GM12801 (cell line): ENCODE measurements around the gene MYL4.

ENCODE experiments used
- TF ChIP-seq, protein P1 (sequence below): IDR thresholded peaks from one replicate; pipeline ENCODE4 v1.5.1; 2011; ENCODE audit warnings: control low read depth; ENCODE audit not compliant: insufficient read length; ENCODE audit errors: extremely low read depth

Gene MYL4

DNA sequence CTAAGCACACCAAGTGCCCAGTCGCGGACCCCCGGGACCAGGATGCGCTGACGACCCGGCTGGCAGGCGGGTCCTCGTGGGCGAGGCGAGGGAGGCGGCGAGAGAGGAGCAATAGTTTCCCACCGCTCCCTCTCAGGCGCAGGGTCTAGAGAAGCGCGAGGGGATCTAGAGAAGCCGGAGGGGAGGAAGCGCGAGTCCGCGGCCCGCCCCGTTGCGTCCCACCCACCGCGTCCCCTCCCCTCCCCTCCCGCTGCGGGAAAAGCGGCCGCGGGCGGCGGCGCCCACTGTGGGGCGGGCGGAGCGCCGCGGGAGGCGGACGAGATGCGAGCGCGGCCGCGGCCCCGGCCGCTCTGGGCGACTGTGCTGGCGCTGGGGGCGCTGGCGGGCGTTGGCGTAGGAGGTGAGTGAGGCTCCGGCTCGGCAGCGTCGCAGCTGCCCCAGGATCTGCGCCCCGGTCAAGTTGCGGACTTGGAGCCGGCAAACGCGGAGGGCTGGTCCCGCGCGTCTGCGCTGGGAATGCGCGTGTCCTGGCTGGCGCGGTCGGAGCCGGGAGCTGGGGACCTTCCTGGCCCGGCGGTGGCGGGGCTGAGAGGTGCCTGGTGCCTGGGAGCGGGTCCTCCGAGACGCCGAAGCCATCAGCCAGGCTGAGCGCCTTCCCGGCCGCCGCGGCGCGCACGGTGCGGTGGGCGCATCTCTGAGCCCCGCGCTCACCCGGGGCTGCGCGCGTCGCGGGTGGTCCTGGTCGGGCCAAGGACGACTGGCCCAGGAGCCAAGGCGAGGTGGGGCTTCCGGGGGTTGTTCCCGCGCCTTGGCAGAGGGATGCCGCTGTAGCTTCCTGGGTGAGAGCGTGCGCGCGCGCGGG, 44.6 kb downstream of the MYL4 start, which contains the start of gene ITGB3:
Gene ITGB3 (plus strand): TSS at position 287 of the 862 bp plus-strand sequence. CDS start 35 bp downstream, at position 322.
- TF ChIP-seq, protein P1, sequence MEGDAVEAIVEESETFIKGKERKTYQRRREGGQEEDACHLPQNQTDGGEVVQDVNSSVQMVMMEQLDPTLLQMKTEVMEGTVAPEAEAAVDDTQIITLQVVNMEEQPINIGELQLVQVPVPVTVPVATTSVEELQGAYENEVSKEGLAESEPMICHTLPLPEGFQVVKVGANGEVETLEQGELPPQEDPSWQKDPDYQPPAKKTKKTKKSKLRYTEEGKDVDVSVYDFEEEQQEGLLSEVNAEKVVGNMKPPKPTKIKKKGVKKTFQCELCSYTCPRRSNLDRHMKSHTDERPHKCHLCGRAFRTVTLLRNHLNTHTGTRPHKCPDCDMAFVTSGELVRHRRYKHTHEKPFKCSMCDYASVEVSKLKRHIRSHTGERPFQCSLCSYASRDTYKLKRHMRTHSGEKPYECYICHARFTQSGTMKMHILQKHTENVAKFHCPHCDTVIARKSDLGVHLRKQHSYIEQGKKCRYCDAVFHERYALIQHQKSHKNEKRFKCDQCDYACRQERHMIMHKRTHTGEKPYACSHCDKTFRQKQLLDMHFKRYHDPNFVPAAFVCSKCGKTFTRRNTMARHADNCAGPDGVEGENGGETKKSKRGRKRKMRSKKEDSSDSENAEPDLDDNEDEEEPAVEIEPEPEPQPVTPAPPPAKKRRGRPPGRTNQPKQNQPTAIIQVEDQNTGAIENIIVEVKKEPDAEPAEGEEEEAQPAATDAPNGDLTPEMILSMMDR, result no peak

DNA sequence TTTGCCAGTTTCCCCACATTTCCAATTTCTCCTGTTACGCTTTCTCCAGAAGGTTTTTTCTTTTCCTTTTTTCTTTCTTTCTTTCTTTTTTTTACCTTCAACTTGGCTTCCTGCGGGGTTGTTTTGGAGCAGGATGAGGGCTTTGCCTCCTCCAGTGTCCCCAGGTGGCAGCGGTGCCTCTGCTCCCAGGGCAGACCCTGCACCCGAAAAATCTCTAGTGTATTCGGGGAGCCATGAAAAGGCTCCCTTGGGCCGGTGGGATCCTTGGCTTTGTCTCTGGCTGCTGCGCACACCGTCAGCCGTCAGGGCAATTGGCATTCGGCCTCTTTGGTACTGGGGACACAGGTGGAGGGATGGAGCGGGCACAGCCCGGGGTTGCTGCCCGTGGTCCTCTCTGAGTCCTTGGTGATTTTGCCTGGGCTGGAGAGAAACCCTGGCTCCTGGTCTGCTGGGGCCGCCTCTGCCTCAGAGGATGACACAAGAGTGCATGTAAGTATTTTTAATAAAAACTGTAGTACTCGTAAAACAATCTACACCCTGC, 45.3 kb downstream of the MYL4 start:
- TF ChIP-seq, protein P1, result no peak

DNA sequence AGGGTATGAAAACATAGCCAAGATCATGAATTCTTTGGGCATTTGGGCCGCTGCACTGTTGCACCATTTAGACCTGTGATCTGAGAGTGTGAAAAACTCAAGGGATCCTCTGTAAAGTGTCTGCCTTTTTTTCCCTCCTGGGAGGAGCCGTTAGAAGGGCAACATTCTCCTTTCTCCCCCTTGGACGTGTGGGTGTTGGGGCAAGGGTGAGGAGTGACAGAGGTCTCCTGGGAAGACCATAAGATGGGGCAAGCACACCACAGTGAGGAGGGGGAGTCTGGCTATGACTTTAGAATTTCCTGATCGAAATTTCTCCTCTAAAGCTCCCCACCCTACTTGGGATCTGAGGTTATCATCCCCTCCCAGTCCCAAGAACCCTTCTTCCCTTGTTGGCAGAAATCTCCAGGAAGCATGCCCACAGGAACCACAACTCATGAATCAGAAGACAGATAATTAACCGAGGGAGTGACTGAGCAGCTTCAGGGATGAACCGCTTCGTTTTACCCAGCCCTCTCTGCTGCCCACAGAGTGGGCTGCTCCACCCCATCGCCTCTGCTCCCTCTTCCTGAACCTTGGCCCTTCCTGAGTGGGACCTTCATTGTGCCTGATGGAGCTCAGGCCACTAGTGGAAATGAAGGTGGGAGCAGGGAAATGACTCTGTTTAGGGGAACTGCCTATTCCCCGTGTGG, 48.6 kb downstream of the MYL4 start:
- TF ChIP-seq, protein P1, result no peak

DNA sequence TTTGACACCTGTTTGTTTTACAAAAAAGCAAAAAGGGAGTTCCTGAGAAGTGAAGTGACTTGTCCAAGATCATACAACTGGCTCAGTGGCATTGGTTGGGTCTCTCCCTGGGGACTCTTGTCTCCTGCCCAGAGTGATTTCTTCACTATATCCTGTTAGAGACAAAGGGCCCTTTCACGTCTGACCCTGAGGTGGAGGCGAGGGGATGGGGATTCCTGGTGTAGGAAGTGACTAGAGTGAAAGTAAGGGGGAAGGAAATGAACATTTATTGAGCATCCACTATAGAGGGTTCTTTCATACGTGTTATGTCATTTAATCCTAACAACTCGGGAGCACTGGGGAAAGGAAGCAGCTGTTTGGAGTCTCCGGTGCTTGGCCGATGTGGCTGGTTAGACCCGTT, 53.4 kb downstream of the MYL4 start:
- TF ChIP-seq, protein P1, result no peak

DNA sequence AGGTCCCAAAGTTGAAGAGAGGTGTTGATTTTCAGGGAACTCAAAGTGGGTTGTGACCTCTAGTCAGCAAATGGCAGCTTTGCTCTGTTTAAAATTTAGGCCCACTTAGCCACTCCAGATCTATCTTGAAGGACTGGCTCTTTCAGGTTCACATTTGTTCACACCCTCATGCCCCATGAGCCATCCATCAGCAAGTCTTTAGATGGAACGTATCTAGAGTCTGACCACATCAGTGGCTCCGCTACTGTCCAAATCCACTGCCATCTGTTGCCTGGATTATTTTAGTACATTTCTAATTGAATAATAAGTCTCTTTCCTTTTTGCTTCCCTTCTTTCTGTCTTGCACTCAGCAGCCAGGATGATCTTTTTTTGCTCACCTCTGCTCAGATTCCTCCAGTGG, 55.0 kb downstream of the MYL4 start:
- TF ChIP-seq, protein P1, result no peak

DNA sequence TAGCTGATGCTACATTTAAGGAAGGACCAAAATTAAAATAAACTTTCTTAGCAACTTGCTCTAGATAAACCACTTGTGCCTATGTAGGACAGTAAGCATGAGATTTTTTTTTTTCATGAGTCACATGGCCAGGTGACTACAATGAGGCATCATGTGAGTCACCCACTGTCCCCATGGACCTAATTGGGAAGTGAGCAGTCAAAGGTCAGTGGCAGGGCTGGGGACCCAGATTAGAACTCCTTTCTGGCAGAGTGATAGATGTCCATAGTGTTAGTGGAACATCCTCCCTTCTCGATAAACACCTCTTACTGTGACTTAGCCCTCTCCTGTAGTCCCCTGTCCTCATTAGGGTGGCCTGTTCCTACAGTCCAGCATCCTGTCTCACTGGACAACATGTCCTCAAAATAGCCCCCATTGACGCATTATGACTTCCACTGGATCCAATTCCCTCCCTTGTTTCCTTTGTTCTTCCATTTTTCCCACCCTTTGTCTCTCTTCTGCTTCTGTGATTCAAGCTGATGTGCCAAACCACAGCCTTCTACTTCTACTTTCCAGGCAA, 56.9 kb downstream of the MYL4 start:
- TF ChIP-seq, protein P1, result no peak

DNA sequence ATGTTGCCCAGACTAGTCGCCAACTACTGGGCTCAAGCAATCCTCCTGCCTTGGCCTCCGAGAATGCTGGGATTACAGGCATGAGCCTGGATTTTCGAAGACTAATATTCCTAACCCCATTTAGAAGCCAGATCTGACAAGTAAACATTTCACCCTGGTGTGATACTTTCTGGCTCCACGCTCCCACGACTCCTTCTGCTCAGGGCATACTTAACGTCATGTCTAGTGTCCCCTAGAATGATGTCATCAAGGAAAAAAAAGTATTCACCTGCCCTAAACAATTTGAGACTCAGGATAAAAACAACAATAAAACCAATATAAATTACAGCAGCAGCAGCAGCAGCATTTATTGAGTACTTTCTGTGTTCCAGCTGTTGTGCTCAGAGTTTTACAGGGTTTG, 57.6 kb downstream of the MYL4 start:
- TF ChIP-seq, protein P1, result no peak
